OCI-LY1 (cell line): Measurements from ENCODE around the gene RPL27.
"Not testable (repeated sequence)": the region's sequence is repeated elsewhere in the genome, so short reads cannot be mapped to it uniquely, and the experiment has no call there.

Experiments used
- CTCF ChIP-seq: fragments of 200-600 bp; sonication (generic), shearing (Covaris generic); IDR thresholded peaks from 2 replicates; pipeline ENCODE4 v1.5.1; 2017; ENCODE audit warnings: mild to moderate bottlenecking, antibody characterized with exemption, low read length, moderate library complexity, mixed read lengths
- EZH2 ChIP-seq: fragments of 200-600 bp; sonication (generic), shearing (Covaris generic); IDR thresholded peaks from 2 replicates; pipeline ENCODE4 v1.8.0; 2017; ENCODE audit warnings: borderline replicate concordance, mixed run types, mild to moderate bottlenecking, antibody characterized with exemption, low read length, moderate library complexity, mixed read lengths

GRCh38 chr17:42975701-42976100 is 22.5 kb upstream of the RPL27 start:
- not testable (repeated sequence) for TF ChIP-seq CTCF, EZH2
